GM13976 (cell line): ENCODE results near the gene GGTLC3.
"Not testable (repeated sequence)": the region's sequence is repeated elsewhere in the genome, so short reads cannot be mapped to it uniquely, and the experiment has no call there.

ENCODE experiments used
- DNase-seq: peaks from one replicate; pipeline ENCODE4 v3.0.0; 2012; ENCODE audit warnings: low spot score
- in situ Hi-C: fragments of 300-500 bp; cut with MboI; formaldehyde crosslinking; loops from one replicate; pipeline ENCODE4 v1.12.0; 2022; ENCODE audit warnings: low sequenced_read_pairs, mixed read lengths, inconsistent platforms; ENCODE audit not compliant: unreplicated experiment

The GGTLC3 gene

GRCh38 chr22:18527752-18528596 lies 10.0 kb upstream of the GGTLC3 start, which contains the start of gene TMEM191B:
TSS of gene TMEM191B (plus strand) at chr22:18527802. CDS start at chr22:18527981, 179 bp downstream.
- in situ Hi-C loops, DNase-seq: not testable (repeated sequence)

GRCh38 chr22:18523328-18523727 lies 5.4 kb upstream of the GGTLC3 start:
- DNase-seq, in situ Hi-C loops: not testable (repeated sequence)

GRCh38 chr22:18522762-18523161 lies 4.8 kb upstream of the GGTLC3 start:
- in situ Hi-C loops, DNase-seq: not testable (repeated sequence)

DNA sequence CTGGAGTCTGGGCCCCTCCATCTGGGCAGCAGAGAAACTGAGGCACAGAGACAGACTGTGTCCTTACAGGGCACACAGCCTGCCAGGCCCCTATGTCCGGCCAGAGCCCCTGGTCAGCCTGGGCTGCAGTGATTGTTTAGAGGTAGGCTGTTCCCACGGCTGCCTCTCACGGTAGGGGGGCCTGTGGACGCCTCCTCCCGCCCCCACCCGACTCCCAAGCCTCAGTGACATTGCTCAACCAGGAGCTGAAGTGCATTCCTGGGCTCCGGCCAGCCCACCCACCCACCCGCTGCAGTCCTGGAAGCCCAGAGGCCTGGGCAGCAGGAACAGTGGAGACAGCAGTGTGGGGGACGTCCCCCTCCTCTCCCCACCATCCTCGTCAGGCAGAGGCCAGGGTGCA lies 4.5 kb downstream of the GGTLC3 start:
- DNase-seq, in situ Hi-C loops: not testable (repeated sequence)

- DNase-seq, in situ Hi-C loops: not testable (repeated sequence)
Observed at GRCh38 chr22:18512378-18512777, 5.6 kb downstream of the GGTLC3 start.

GRCh38 chr22:18511327-18511726 lies 6.6 kb downstream of the GGTLC3 start:
- DNase-seq, in situ Hi-C loops: not testable (repeated sequence)

- DNase-seq, in situ Hi-C loops: not testable (repeated sequence)
Observed at GRCh38 chr22:18496227-18496626, 21.7 kb downstream of the GGTLC3 start.
